Panc1 (cell line): ENCODE measurements around the gene RAB11FIP3.

Source experiments
- CTCF ChIP-seq: fragments of 450-650 bp; IDR thresholded peaks from 2 replicates; pipeline ENCODE4 v1.5.1; 2017; ENCODE audit warnings: mild to moderate bottlenecking
- TCF7L2 ChIP-seq: IDR thresholded peaks from 2 replicates; pipeline ENCODE4 v1.6.1; 2011; ENCODE audit warnings: mild to moderate bottlenecking, low read depth, low read length, inconsistent platforms

- TF ChIP-seq CTCF (no peak), TCF7L2 (no peak)
Observed at GRCh38 chr16:396605-397004, 28.8 kb upstream of the RAB11FIP3 start.
